ENCODE data around the gene FADS3. TPM values are rescaled to one million over a fixed set of nuclear protein-coding genes. Genes with fewer than 3 reads are reported as not detected.

The FADS3 gene
- total RNA-seq, 1 experiment from 2014 or later: 22.6 TPM

GRCh38 chr11:61907871-61908729, 16.8 kb upstream of the FADS3 start:
- DNase-seq (ENCODE audit: low read depth, low spot score): no peak
- H3K27me3 ChIP-seq (ENCODE audit: control insufficient read depth, insufficient read depth, low read length): no peaks in the 10 kb centered on the region
- in situ Hi-C loops (cut with HindIII; ENCODE audit: low pct_unique_long_range_greater_than_20kb, low sequenced_read_pairs): no loop called here
- no peak for ATAC-seq
- ChIA-PET POLR2A (interaction anchor here (0.6 kb wide), 1 partner anchor 174 kb away, joined by 19 read pairs; no protein-coding TSS in a partner anchor), CTCF (interaction anchor here (1.0 kb wide), 1 partner anchor 9 kb away, joined by 4 read pairs; no protein-coding TSS in a partner anchor)
- no peak overlapping the region for H3K4me3 ChIP-seq (ENCODE audit: low read depth in 2 of 2, low read length in 2 of 2)
- H3K36me3 ChIP-seq (ENCODE audit: control insufficient read depth, insufficient read depth, low read length): no peaks in the 10 kb centered on the region
- TF ChIP-seq TCF7L2 (IDR thresholded peaks at IDR 0.05; ENCODE audit: low read depth, low read length): no peak
- TF ChIP-seq POLR2AphosphoS5 (IDR thresholded peaks at IDR 0.05; ENCODE audit: low read depth, low read length): no peak
- TF ChIP-seq SIN3A (IDR thresholded peaks at IDR 0.05; ENCODE audit: borderline replicate concordance, insufficient read depth, low read depth, low read length): no peak
- TF ChIP-seq REST (IDR thresholded peaks at IDR 0.05; ENCODE audit: insufficient read depth in 1 of 2, low read depth in 2 of 2, low read length in 1 of 2): no peak
- no peak for TF ChIP-seq CTCF (IDR thresholded peaks at IDR 0.05)
- H3K9me3 ChIP-seq (ENCODE audit: control insufficient read depth, insufficient read depth, low read depth, low read length): no peaks in the 10 kb centered on the region
- intact Hi-C loops (cut with micrococcal nuclease; ENCODE audit: unreplicated experiment): no loop called here
- H3K4me1 ChIP-seq (ENCODE audit: control insufficient read depth, insufficient read depth, low read length): no peaks in the 10 kb centered on the region
- no TSS peak for BruUV-seq (replicated peaks)
- no peak overlapping the region for H3K27ac ChIP-seq (ENCODE audit: low read length)

GRCh38 chr11:61907282-61907681, 15.9 kb upstream of the FADS3 start:
- intact Hi-C loops (cut with micrococcal nuclease; ENCODE audit: unreplicated experiment): no loop called here
- Histone ChIP-seq H3K4me3 (ENCODE audit: low read depth in 2 of 2, low read length in 2 of 2) (no peak overlapping the region), H3K4me1 (ENCODE audit: control insufficient read depth, insufficient read depth, low read length) (no peaks in the 10 kb centered on the region), H3K9me3 (ENCODE audit: control insufficient read depth, insufficient read depth, low read depth, low read length) (no peaks in the 10 kb centered on the region), H3K27ac (ENCODE audit: low read length) (no peak overlapping the region), H3K36me3 (ENCODE audit: control insufficient read depth, insufficient read depth, low read length) (no peaks in the 10 kb centered on the region), H3K27me3 (ENCODE audit: control insufficient read depth, insufficient read depth, low read length) (no peaks in the 10 kb centered on the region)
- DNase-seq (ENCODE audit: low read depth, low spot score) (no peak), ATAC-seq (no peak)
- in situ Hi-C loops (cut with HindIII; ENCODE audit: low pct_unique_long_range_greater_than_20kb, low sequenced_read_pairs): no loop called here
- TF ChIP-seq REST (IDR thresholded peaks at IDR 0.05; ENCODE audit: insufficient read depth in 1 of 2, low read depth in 2 of 2, low read length in 1 of 2) (no peak), TCF7L2 (IDR thresholded peaks at IDR 0.05; ENCODE audit: low read depth, low read length) (no peak), SIN3A (IDR thresholded peaks at IDR 0.05; ENCODE audit: borderline replicate concordance, insufficient read depth, low read depth, low read length) (no peak), POLR2AphosphoS5 (IDR thresholded peaks at IDR 0.05; ENCODE audit: low read depth, low read length) (no peak), CTCF (IDR thresholded peaks at IDR 0.05) (no peak)
- POLR2A ChIA-PET: interaction anchor here (0.5 kb wide), 1 partner anchor 109 kb away, joined by 3 read pairs; no protein-coding TSS in a partner anchor
- CTCF ChIA-PET: no interaction called here
- BruUV-seq (replicated peaks): no TSS peak

Measured in Panc1 (cell line).